Astrocyte (in vitro differentiated cells and primary cell): Measurements from ENCODE around the gene NPAS3.

Experiments
- CTCF ChIP-seq: IDR thresholded peaks from 2 replicates; pipeline ENCODE4 v1.5.1; 2011; ENCODE audit warnings: low read depth, mild to moderate bottlenecking, inconsistent platforms, low read length, moderate library complexity; ENCODE audit not compliant: insufficient read depth
- EZH2 ChIP-seq: IDR thresholded peaks from 2 replicates; pipeline ENCODE4 v1.6.1; 2012; ENCODE audit warnings: mild to moderate bottlenecking, low read length, inconsistent platforms; ENCODE audit not compliant: insufficient read depth

- TF ChIP-seq CTCF (no peak), EZH2 (no peak)
Measured at GRCh38 chr14:33040372-33041140, 101.9 kb downstream of the NPAS3 start.
